Transverse colon (tissue), 3 donors: Measurements from ENCODE around the gene RAB27A.

Source experiments
- CTCF ChIP-seq, 5 experiments: fragments of 200-600 bp in 3 of 5; fragments of 450-650 bp in 2 of 5; sonication (generic) in 3 of 5; IDR thresholded peaks; 1 replicate in 2 of 5; 2 replicates in 3 of 5; pipeline ENCODE4 v1.5.1; 2016 to 2017; ENCODE audit warnings: antibody characterized with exemption in 5 of 5, inconsistent platforms in 3 of 5, mild to moderate bottlenecking in 2 of 5, moderate library complexity in 1 of 5
- EP300 ChIP-seq: sonication (generic); formaldehyde crosslinking; IDR thresholded peaks from one replicate; pipeline ENCODE4 v1.6.1; 2017; ENCODE audit warnings: antibody characterized with exemption, low read depth
- POLR2A ChIP-seq: fragments of 450-650 bp; IDR thresholded peaks from one replicate; pipeline ENCODE4 v1.6.1; 2016; ENCODE audit warnings: antibody characterized with exemption, mild to moderate bottlenecking, moderate library complexity

DNA sequence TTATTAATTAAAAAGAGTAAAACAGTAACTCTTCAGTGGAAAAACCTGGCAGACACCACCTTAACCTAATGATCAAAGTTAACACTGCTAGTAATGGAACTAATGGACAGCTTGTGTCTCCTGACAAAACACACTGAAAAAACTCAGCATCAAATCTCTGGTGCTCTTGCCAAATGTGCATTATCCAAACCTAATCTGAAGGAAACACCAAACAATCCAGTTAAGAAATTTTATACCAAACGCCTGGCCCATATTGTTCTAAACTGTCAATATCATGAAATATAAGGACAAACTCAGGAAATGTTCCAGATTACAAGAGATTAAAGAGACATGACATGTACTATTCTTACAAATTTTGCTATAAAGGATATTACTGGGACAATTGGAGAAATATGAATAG, 103.3 kb downstream of the RAB27A start:
- TF ChIP-seq CTCF (IDR thresholded peaks at IDR 0.05): no peak
- no peak for TF ChIP-seq POLR2A
- no peak for TF ChIP-seq EP300
